Raji (cell line): ENCODE results near the gene PDIA3.

ENCODE experiments used
- POLR2A ChIP-seq: IDR thresholded peaks from 2 replicates; pipeline ENCODE4 v1.6.1; 2011; ENCODE audit warnings: low read depth, low read length, control low read depth; ENCODE audit not compliant: insufficient read depth

PDIA3 gene

GRCh38 chr15:43775411-43775965, 29.2 kb downstream of the PDIA3 start:
- TF ChIP-seq POLR2A, result no peak

GRCh38 chr15:43776101-43776717, 30.0 kb downstream of the PDIA3 start:
- no peak for TF ChIP-seq POLR2A

GRCh38 chr15:43776718-43777266, 30.6 kb downstream of the PDIA3 start, which contains the start of gene ELL3:
ELL3 (minus strand) TSS chr15:43776966; CDS start chr15:43776901, 65 bp downstream.
- peak; percentile 89 for TF ChIP-seq POLR2A

GRCh38 chr15:43777267-43777914, 31.2 kb downstream of the PDIA3 start:
- TF ChIP-seq POLR2A, result peak; percentile 69

GRCh38 chr15:43779016-43779415, 32.8 kb downstream of the PDIA3 start:
- TF ChIP-seq POLR2A, result no peak

GRCh38 chr15:43789409-43789808, 43.2 kb downstream of the PDIA3 start:
- TF ChIP-seq POLR2A, result peak; percentile 59; the same call in 1 of the 2 replicates

- TF ChIP-seq POLR2A, result peak; percentile 93
Measured at GRCh38 chr15:43791993-43792760, 45.9 kb downstream of the PDIA3 start, which contains the start of gene SERF2. SERF2 (plus strand) TSS chr15:43792320; CDS start chr15:43792377, 57 bp downstream.

- TF ChIP-seq POLR2A, result peak; percentile 28; the same call in 1 of the 2 replicates
Measured at GRCh38 chr15:43792761-43793476, 46.7 kb downstream of the PDIA3 start.

GRCh38 chr15:43793647-43794046, 47.4 kb downstream of the PDIA3 start:
- TF ChIP-seq POLR2A, result no peak

GRCh38 chr15:43794269-43795037, 48.2 kb downstream of the PDIA3 start:
- no peak for TF ChIP-seq POLR2A

GRCh38 chr15:43795197-43795596, 49.0 kb downstream of the PDIA3 start:
- TF ChIP-seq POLR2A, result no peak; the same call in 1 of the 2 replicates

GRCh38 chr15:43795997-43796396, 49.8 kb downstream of the PDIA3 start:
- TF ChIP-seq POLR2A, result no peak

- TF ChIP-seq POLR2A, result no peak; the same call in 1 of the 2 replicates
Measured at GRCh38 chr15:43796566-43796965, 50.3 kb downstream of the PDIA3 start.
